ENCODE data around the gene NPHP4.

The NPHP4 gene

GRCh38 chr1:5915587-5916571 is 76.3 kb downstream of the NPHP4 start:
- no peaks in the 10 kb centered on the region for H3K4me1 ChIP-seq (ENCODE audit: control insufficient read depth in 1 of 2, insufficient read depth in 2 of 2, low read length in 2 of 2)
- no peaks in the 10 kb centered on the region for H3K27me3 ChIP-seq (ENCODE audit: low read depth, low read length)
- H3K27ac ChIP-seq (ENCODE audit: low read length) = no peak overlapping the region
- peaks cover 0 to 4% of the 10 kb centered on the region in 2 donors for H3K36me3 ChIP-seq (ENCODE audit: control insufficient read depth in 1 of 2, insufficient read depth in 2 of 2, low read length in 2 of 2)
- H3K9me3 ChIP-seq (ENCODE audit: control insufficient read depth in 1 of 2, low read length in 2 of 2) = no peaks in the 10 kb centered on the region
- no peak overlapping the region for H3K4me3 ChIP-seq (ENCODE audit: low read depth in 1 of 2, low read length in 2 of 2)

- peaks cover 0 to 4% of the 10 kb centered on the region in 2 donors for H3K36me3 ChIP-seq (ENCODE audit: control insufficient read depth in 1 of 2, insufficient read depth in 2 of 2, low read length in 2 of 2)
- no peak overlapping the region for H3K4me3 ChIP-seq (ENCODE audit: low read depth in 1 of 2, low read length in 2 of 2)
- no peak overlapping the region for H3K27ac ChIP-seq (ENCODE audit: low read length)
- H3K27me3 ChIP-seq (ENCODE audit: low read depth, low read length) = no peaks in the 10 kb centered on the region
- no peaks in the 10 kb centered on the region for H3K9me3 ChIP-seq (ENCODE audit: control insufficient read depth in 1 of 2, low read length in 2 of 2)
- no peaks in the 10 kb centered on the region for H3K4me1 ChIP-seq (ENCODE audit: control insufficient read depth in 1 of 2, insufficient read depth in 2 of 2, low read length in 2 of 2)
Observed at GRCh38 chr1:5914676-5915365, 77.4 kb downstream of the NPHP4 start.

- no peaks in the 10 kb centered on the region for H3K9me3 ChIP-seq (ENCODE audit: control insufficient read depth in 1 of 2, low read length in 2 of 2)
- no peaks in the 10 kb centered on the region for H3K27me3 ChIP-seq (ENCODE audit: low read depth, low read length)
- H3K27ac ChIP-seq (ENCODE audit: low read length) = no peak overlapping the region
- peaks cover 0 to 4% of the 10 kb centered on the region in 2 donors for H3K36me3 ChIP-seq (ENCODE audit: control insufficient read depth in 1 of 2, insufficient read depth in 2 of 2, low read length in 2 of 2)
- H3K4me3 ChIP-seq (ENCODE audit: low read depth in 1 of 2, low read length in 2 of 2) = no peak overlapping the region
- H3K4me1 ChIP-seq (ENCODE audit: control insufficient read depth in 1 of 2, insufficient read depth in 2 of 2, low read length in 2 of 2) = no peaks in the 10 kb centered on the region
Observed at GRCh38 chr1:5913876-5914275, 78.3 kb downstream of the NPHP4 start.

GRCh38 chr1:5913078-5913845 is 79.0 kb downstream of the NPHP4 start:
- Histone ChIP-seq H3K27ac (ENCODE audit: low read length) (no peak overlapping the region), H3K4me1 (ENCODE audit: control insufficient read depth in 1 of 2, insufficient read depth in 2 of 2, low read length in 2 of 2) (no peaks in the 10 kb centered on the region), H3K4me3 (ENCODE audit: low read depth in 1 of 2, low read length in 2 of 2) (no peak overlapping the region), H3K36me3 (ENCODE audit: control insufficient read depth in 1 of 2, insufficient read depth in 2 of 2, low read length in 2 of 2) (peaks cover 0 to 4% of the 10 kb centered on the region in 2 donors), H3K27me3 (ENCODE audit: low read depth, low read length) (no peaks in the 10 kb centered on the region), H3K9me3 (ENCODE audit: control insufficient read depth in 1 of 2, low read length in 2 of 2) (no peaks in the 10 kb centered on the region)

- no peaks in the 10 kb centered on the region for H3K4me1 ChIP-seq (ENCODE audit: control insufficient read depth in 1 of 2, insufficient read depth in 2 of 2, low read length in 2 of 2)
- H3K36me3 ChIP-seq (ENCODE audit: control insufficient read depth in 1 of 2, insufficient read depth in 2 of 2, low read length in 2 of 2) = peaks cover 0 to 4% of the 10 kb centered on the region in 2 donors
- no peak overlapping the region for H3K27ac ChIP-seq (ENCODE audit: low read length)
- H3K4me3 ChIP-seq (ENCODE audit: low read depth in 1 of 2, low read length in 2 of 2) = no peak overlapping the region
- H3K9me3 ChIP-seq (ENCODE audit: control insufficient read depth in 1 of 2, low read length in 2 of 2) = no peaks in the 10 kb centered on the region
- no peaks in the 10 kb centered on the region for H3K27me3 ChIP-seq (ENCODE audit: low read depth, low read length)
Observed at GRCh38 chr1:5911871-5912271, 80.4 kb downstream of the NPHP4 start.

GRCh38 chr1:5911157-5911556 is 81.1 kb downstream of the NPHP4 start:
- no peaks in the 10 kb centered on the region for H3K9me3 ChIP-seq (ENCODE audit: control insufficient read depth in 1 of 2, low read length in 2 of 2)
- peaks cover 0 to 4% of the 10 kb centered on the region in 2 donors for H3K36me3 ChIP-seq (ENCODE audit: control insufficient read depth in 1 of 2, insufficient read depth in 2 of 2, low read length in 2 of 2)
- no peaks in the 10 kb centered on the region for H3K27me3 ChIP-seq (ENCODE audit: low read depth, low read length)
- H3K4me3 ChIP-seq (ENCODE audit: low read depth in 1 of 2, low read length in 2 of 2) = no peak overlapping the region
- no peak overlapping the region for H3K27ac ChIP-seq (ENCODE audit: low read length)
- H3K4me1 ChIP-seq (ENCODE audit: control insufficient read depth in 1 of 2, insufficient read depth in 2 of 2, low read length in 2 of 2) = no peaks in the 10 kb centered on the region

- no peak overlapping the region for H3K27ac ChIP-seq (ENCODE audit: low read length)
- H3K27me3 ChIP-seq (ENCODE audit: low read depth, low read length) = no peaks in the 10 kb centered on the region
- H3K4me1 ChIP-seq (ENCODE audit: control insufficient read depth in 1 of 2, insufficient read depth in 2 of 2, low read length in 2 of 2) = no peaks in the 10 kb centered on the region
- H3K36me3 ChIP-seq (ENCODE audit: control insufficient read depth in 1 of 2, insufficient read depth in 2 of 2, low read length in 2 of 2) = peaks cover 0 to 6% of the 10 kb centered on the region in 2 donors
- no peaks in the 10 kb centered on the region for H3K9me3 ChIP-seq (ENCODE audit: control insufficient read depth in 1 of 2, low read length in 2 of 2)
- H3K4me3 ChIP-seq (ENCODE audit: low read depth in 1 of 2, low read length in 2 of 2) = no peak overlapping the region
Observed at GRCh38 chr1:5910666-5911065, 81.6 kb downstream of the NPHP4 start.

GRCh38 chr1:5910276-5910620 is 82.0 kb downstream of the NPHP4 start:
- H3K27ac ChIP-seq (ENCODE audit: low read length) = no peak overlapping the region
- no peaks in the 10 kb centered on the region for H3K9me3 ChIP-seq (ENCODE audit: control insufficient read depth in 1 of 2, low read length in 2 of 2)
- H3K4me1 ChIP-seq (ENCODE audit: control insufficient read depth in 1 of 2, insufficient read depth in 2 of 2, low read length in 2 of 2) = no peaks in the 10 kb centered on the region
- peaks cover 0 to 10% of the 10 kb centered on the region in 2 donors for H3K36me3 ChIP-seq (ENCODE audit: control insufficient read depth in 1 of 2, insufficient read depth in 2 of 2, low read length in 2 of 2)
- no peaks in the 10 kb centered on the region for H3K27me3 ChIP-seq (ENCODE audit: low read depth, low read length)
- no peak overlapping the region for H3K4me3 ChIP-seq (ENCODE audit: low read depth in 1 of 2, low read length in 2 of 2)

GRCh38 chr1:5909576-5910275 is 82.5 kb downstream of the NPHP4 start:
- H3K9me3 ChIP-seq (ENCODE audit: control insufficient read depth in 1 of 2, low read length in 2 of 2) = no peaks in the 10 kb centered on the region
- no peaks in the 10 kb centered on the region for H3K4me1 ChIP-seq (ENCODE audit: control insufficient read depth in 1 of 2, insufficient read depth in 2 of 2, low read length in 2 of 2)
- H3K27me3 ChIP-seq (ENCODE audit: low read depth, low read length) = no peaks in the 10 kb centered on the region
- no peak overlapping the region for H3K4me3 ChIP-seq (ENCODE audit: low read depth in 1 of 2, low read length in 2 of 2)
- peaks cover 0 to 15% of the 10 kb centered on the region in 2 donors for H3K36me3 ChIP-seq (ENCODE audit: control insufficient read depth in 1 of 2, insufficient read depth in 2 of 2, low read length in 2 of 2)
- no peak overlapping the region for H3K27ac ChIP-seq (ENCODE audit: low read length)

- Histone ChIP-seq H3K36me3 (ENCODE audit: control insufficient read depth in 1 of 2, insufficient read depth in 2 of 2, low read length in 2 of 2) (peaks cover 0 to 22% of the 10 kb centered on the region in 2 donors), H3K27ac (ENCODE audit: low read length) (no peak overlapping the region), H3K27me3 (ENCODE audit: low read depth, low read length) (no peaks in the 10 kb centered on the region), H3K4me3 (ENCODE audit: low read depth in 1 of 2, low read length in 2 of 2) (no peak overlapping the region), H3K4me1 (ENCODE audit: control insufficient read depth in 1 of 2, insufficient read depth in 2 of 2, low read length in 2 of 2) (no peaks in the 10 kb centered on the region), H3K9me3 (ENCODE audit: control insufficient read depth in 1 of 2, low read length in 2 of 2) (no peaks in the 10 kb centered on the region)
Observed at GRCh38 chr1:5908461-5909375, 83.5 kb downstream of the NPHP4 start.

All from muscle layer of duodenum (tissue), 2 donors.